Liver (tissue), 9 donors: ENCODE results near the gene ZNF219. TPM values are rescaled to one million over a fixed set of nuclear protein-coding genes. Genes with fewer than 3 reads are reported as not detected.

Experiments used
- DNase-seq: peaks from one replicate; pipeline ENCODE4 v3.0.0-alpha.2; 2017; ENCODE audit warnings: low spot score
- H3K27ac ChIP-seq, 2 donors: one replicate each; pipeline ENCODE4 v1.7.0; 2013; ENCODE audit warnings: inconsistent platforms in 2 of 2, low read length in 2 of 2, control low read depth in 1 of 2, low read depth in 1 of 2, mild to moderate bottlenecking in 1 of 2
- H3K27me3 ChIP-seq, 4 donors: one replicate each; pipeline versions ENCODE4 v1.6.1 to v1.7.0; 2013; ENCODE audit warnings: low read length in 3 of 4, inconsistent platforms in 1 of 4, mild to moderate bottlenecking in 1 of 4, moderate library complexity in 1 of 4; ENCODE audit not compliant: control insufficient read depth in 4 of 4, insufficient read depth in 4 of 4
- H3K36me3 ChIP-seq, 4 donors: one replicate each; pipeline versions ENCODE4 v1.6.1 to v1.7.0; 2013; ENCODE audit warnings: low read length in 3 of 4, mild to moderate bottlenecking in 3 of 4, low read depth in 1 of 4, moderate library complexity in 1 of 4; ENCODE audit not compliant: control insufficient read depth in 4 of 4, insufficient read depth in 3 of 4
- H3K4me1 ChIP-seq, 4 donors: one replicate each; pipeline versions ENCODE4 v1.6.1 to v1.7.0; 2013; ENCODE audit warnings: low read length in 3 of 4, mild to moderate bottlenecking in 3 of 4, moderate library complexity in 1 of 4; ENCODE audit not compliant: control insufficient read depth in 4 of 4, insufficient read depth in 4 of 4
- H3K4me3 ChIP-seq, 3 donors: one replicate each; pipeline versions ENCODE4 v1.6.1 to v1.7.0; 2013; ENCODE audit warnings: low read length in 3 of 3, control low read depth in 1 of 3, low read depth in 1 of 3, mild to moderate bottlenecking in 1 of 3
- H3K9ac ChIP-seq, 2 donors: one replicate each; pipeline ENCODE4 v1.7.0; 2013; ENCODE audit warnings: low read length in 2 of 2, mild to moderate bottlenecking in 2 of 2, moderate library complexity in 2 of 2, control low read depth in 1 of 2, low read depth in 1 of 2
- H3K9me3 ChIP-seq, 4 donors: one replicate each; pipeline versions ENCODE4 v1.6.1 to v1.7.0; 2013; ENCODE audit warnings: low read length in 3 of 4; ENCODE audit not compliant: control insufficient read depth in 4 of 4
- CTCF ChIP-seq: fragments of 150-350 bp; IDR thresholded peaks from 2 replicates; pipeline ENCODE4 v1.5.1; 2017; ENCODE audit warnings: improper control_type of control experiment, low read depth, low read length; ENCODE audit not compliant: missing input control
- FOXA2 ChIP-seq: IDR thresholded peaks from 2 replicates; pipeline ENCODE4 v1.6.1; 2016; ENCODE audit warnings: antibody characterized with exemption
- GABPA ChIP-seq, 2 donors: IDR thresholded peaks in 1 of 2; conservative IDR thresholded peaks in 1 of 2; 2 replicates each; pipeline ENCODE4 v1.6.1; 2016; ENCODE audit warnings: antibody characterized with exemption in 2 of 2, mild to moderate bottlenecking in 1 of 2, moderate library complexity in 1 of 2
- RAD21 ChIP-seq, 2 donors: IDR thresholded peaks; 2 replicates each; pipeline ENCODE4 v1.6.1; 2016; ENCODE audit warnings: antibody characterized with exemption in 2 of 2, mild to moderate bottlenecking in 2 of 2
- RXRA ChIP-seq, 2 donors: IDR thresholded peaks; 2 replicates each; pipeline ENCODE4 v1.6.1; 2017 to 2018; ENCODE audit warnings: antibody characterized with exemption in 2 of 2, mild to moderate bottlenecking in 1 of 2
- SP1 ChIP-seq: IDR thresholded peaks from 2 replicates; pipeline ENCODE4 v1.6.1; 2018; ENCODE audit warnings: antibody characterized with exemption, mild to moderate bottlenecking
- TAF1 ChIP-seq: conservative IDR thresholded peaks from 2 replicates; pipeline ENCODE4 v1.6.1; 2016; ENCODE audit warnings: antibody characterized with exemption, mild to moderate bottlenecking
- WGBS: extraction: QIAGEN DNeasy Blood & Tissue Kit; methylation state at CpG from one replicate; pipeline ENCODE4 v1.1.7; 2013; 5-methylcytosine and 5-hydroxymethylcytosine counted together
- polyA plus RNA-seq, 2 donors: library from polyadenylated mRNA; stranded (reverse) in 1 of 2; unstranded in 1 of 2; fragments of 200-250 nt in 1 of 2; fragments of >200 nt in 1 of 2; fragmentation: Nextera tagmentation in 1 of 2; extraction: Ambion mirVana in 1 of 2; gene quantifications; one replicate each; pipeline versions ENCODE4 v1.2.1 to v1.2.3, GENCODE V29; 2013 to 2015
- total RNA-seq, 2 donors: library from RNA; depleted of rRNA; stranded (reverse); fragments of >200 nt; gene quantifications; one replicate each; pipeline ENCODE4 v1.2.3, GENCODE V29; 2014
- TF ChIP-seq, protein P1 (sequence below): IDR thresholded peaks from 2 replicates; pipeline ENCODE4 v1.6.1; 2016; ENCODE audit warnings: antibody characterized with exemption
- TF ChIP-seq, protein P2 (sequence below): IDR thresholded peaks from 2 replicates; pipeline ENCODE4 v1.6.1; 2016; ENCODE audit warnings: antibody characterized with exemption
- TF ChIP-seq, protein P3 (sequence below): IDR thresholded peaks from 2 replicates; pipeline ENCODE4 v1.6.1; 2016; ENCODE audit warnings: antibody characterized with exemption
- donor health status: healthy.
- donor health status: healthy.
- donor health status: healthy.
- donor health status: healthy.
- donor health status: healthy.

ZNF219 gene
- total and polyA plus RNA-seq, 4 donors: 1.3 to 10.5 (median 5.5) TPM

- WGBS: 84% methylated on average over 20 of the region's 20 CpGs
- peaks cover 20 to 63% (median 44%) of the 10 kb centered on the region in 4 donors for H3K4me1 ChIP-seq
- H3K27ac ChIP-seq: peak overlapping the region; percentile 47 to 72
- H3K9ac ChIP-seq: no peak overlapping the region
- no peak for DNase-seq
- H3K27me3 ChIP-seq: no peaks in the 10 kb centered on the region
- no peaks in the 10 kb centered on the region for H3K9me3 ChIP-seq
- H3K4me3 ChIP-seq: no peak overlapping the region
- no peaks in the 10 kb centered on the region for H3K36me3 ChIP-seq
- no peak for TF ChIP-seq CTCF
- TF ChIP-seq TAF1: no peak
These were observed 45.0 kb downstream of the ZNF219 start for GRCh38 chr14:21053184-21054122.

DNA sequence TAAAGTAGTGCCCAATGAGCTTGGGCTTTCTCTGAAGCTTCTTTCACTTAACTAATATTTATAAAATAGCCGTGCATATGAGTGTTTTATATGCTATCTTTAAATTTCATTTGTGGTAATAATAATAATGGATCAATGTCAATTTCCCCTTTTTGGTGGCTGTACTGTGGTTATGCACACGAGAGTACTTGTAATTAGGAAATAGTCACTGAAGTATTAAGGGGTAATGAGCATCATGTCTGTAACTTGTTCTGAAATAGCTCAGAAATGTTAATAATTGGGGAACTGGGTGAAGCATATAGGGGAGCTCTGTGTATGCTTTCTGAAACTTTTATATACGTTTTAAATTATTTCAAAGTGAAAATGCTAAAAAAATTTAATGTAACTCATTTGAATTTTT is 47.9 kb downstream of the ZNF219 start:
- no peaks in the 10 kb centered on the region for H3K27me3 ChIP-seq
- H3K27ac ChIP-seq: no peak overlapping the region
- 84% methylated on average over 3 of the region's 3 CpGs for WGBS
- H3K4me3 ChIP-seq: no peak overlapping the region
- no peak overlapping the region for H3K9ac ChIP-seq
- no peaks in the 10 kb centered on the region for H3K9me3 ChIP-seq
- DNase-seq: no peak
- TF ChIP-seq TAF1 (no peak), CTCF (no peak), RAD21 (IDR thresholded peaks at IDR 0.05) (no peak), GABPA (IDR thresholded peaks at IDR 0.05 in 1 of 2, conservative IDR thresholded peaks at IDR 0.05 in 1 of 2) (no peak), SP1 (no peak), FOXA2 (no peak), RXRA (IDR thresholded peaks at IDR 0.05) (no peak)
- TF ChIP-seq, protein P1, sequence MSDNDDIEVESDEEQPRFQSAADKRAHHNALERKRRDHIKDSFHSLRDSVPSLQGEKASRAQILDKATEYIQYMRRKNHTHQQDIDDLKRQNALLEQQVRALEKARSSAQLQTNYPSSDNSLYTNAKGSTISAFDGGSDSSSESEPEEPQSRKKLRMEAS: no peak
- TF ChIP-seq, protein P2, sequence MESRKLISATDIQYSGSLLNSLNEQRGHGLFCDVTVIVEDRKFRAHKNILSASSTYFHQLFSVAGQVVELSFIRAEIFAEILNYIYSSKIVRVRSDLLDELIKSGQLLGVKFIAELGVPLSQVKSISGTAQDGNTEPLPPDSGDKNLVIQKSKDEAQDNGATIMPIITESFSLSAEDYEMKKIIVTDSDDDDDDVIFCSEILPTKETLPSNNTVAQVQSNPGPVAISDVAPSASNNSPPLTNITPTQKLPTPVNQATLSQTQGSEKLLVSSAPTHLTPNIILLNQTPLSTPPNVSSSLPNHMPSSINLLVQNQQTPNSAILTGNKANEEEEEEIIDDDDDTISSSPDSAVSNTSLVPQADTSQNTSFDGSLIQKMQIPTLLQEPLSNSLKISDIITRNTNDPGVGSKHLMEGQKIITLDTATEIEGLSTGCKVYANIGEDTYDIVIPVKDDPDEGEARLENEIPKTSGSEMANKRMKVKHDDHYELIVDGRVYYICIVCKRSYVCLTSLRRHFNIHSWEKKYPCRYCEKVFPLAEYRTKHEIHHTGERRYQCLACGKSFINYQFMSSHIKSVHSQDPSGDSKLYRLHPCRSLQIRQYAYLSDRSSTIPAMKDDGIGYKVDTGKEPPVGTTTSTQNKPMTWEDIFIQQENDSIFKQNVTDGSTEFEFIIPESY: no peak
- TF ChIP-seq, protein P3, sequence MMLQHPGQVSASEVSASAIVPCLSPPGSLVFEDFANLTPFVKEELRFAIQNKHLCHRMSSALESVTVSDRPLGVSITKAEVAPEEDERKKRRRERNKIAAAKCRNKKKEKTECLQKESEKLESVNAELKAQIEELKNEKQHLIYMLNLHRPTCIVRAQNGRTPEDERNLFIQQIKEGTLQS: no peak
- H3K4me1 ChIP-seq: peaks cover 24 to 74% (median 44%) of the 10 kb centered on the region in 4 donors
- H3K36me3 ChIP-seq: no peaks in the 10 kb centered on the region
